Stimulated activated memory B cell treated with anti-CD40 and anti-IgM and Interleukin-4, amounts not matched to agents 10 μg/mL and 1 μg/mL and 100 μg/mL, for 72 hours (primary cell): ENCODE results near the gene WNT7B.

ENCODE experiments used
- ATAC-seq: fragments of 150-1000 bp; cut with Tn5 transposase; 2 replicates; pipeline ENCODE4 v1.10.0; 2021
- H3K27ac Mint-ChIP-seq: one replicate; pipeline ENCODE4 v1.8.0; 2022; ENCODE audit warnings: mild to moderate bottlenecking, mixed read lengths
- H3K27me3 Mint-ChIP-seq: one replicate; pipeline ENCODE4 v1.8.0; 2022; ENCODE audit warnings: mixed read lengths
- H3K36me3 Mint-ChIP-seq: one replicate; pipeline ENCODE4 v1.8.0; 2022; ENCODE audit warnings: mixed read lengths
- H3K4me1 Mint-ChIP-seq: one replicate; pipeline ENCODE4 v1.8.0; 2022; ENCODE audit warnings: mixed read lengths
- H3K4me3 Mint-ChIP-seq: one replicate; pipeline ENCODE4 v1.8.0; 2022; ENCODE audit warnings: mild to moderate bottlenecking, moderate library complexity, mixed read lengths
- H3K9me3 Mint-ChIP-seq: one replicate; pipeline ENCODE4 v1.8.0; 2022; ENCODE audit warnings: mixed read lengths

Gene WNT7B

DNA sequence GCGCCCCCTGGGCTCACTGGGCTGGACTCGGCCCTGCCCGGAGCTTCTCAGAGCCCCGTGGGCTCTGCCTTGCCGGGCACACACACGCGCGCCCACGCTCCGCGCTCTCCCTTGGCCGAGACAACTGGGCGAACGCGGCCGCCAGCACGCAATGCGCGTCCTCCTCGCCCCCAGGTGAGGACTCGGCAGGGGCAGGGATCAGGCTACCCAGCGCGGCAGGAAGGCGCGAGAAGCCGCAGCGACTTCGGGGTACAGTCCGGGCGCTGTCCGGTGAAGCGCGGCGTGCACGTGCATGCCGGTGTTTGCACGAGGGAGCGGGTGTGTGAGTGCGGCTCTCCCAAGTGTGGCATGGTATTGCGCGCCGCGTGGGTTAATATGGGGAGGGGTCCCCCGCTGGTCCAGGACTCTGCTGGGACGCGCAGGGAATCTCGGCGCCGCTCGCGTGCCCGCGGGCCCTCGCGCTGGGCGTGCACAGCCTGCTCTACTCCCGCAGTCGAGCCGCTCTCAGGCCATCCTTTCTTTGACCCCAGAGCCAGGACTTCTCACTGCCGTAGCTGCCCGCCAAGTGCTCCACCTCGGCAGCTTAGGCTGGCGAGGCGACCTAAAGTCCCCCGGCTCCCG, 5.4 kb downstream of the WNT7B start:
- Mint-ChIP-seq H3K4me3 (no peak overlapping the region), H3K36me3 (no peaks in the 10 kb centered on the region), H3K27me3 (peaks cover 79% of the 10 kb centered on the region), H3K27ac (no peak overlapping the region), H3K9me3 (no peaks in the 10 kb centered on the region), H3K4me1 (peaks cover 19% of the 10 kb centered on the region)
- no peak for ATAC-seq

DNA sequence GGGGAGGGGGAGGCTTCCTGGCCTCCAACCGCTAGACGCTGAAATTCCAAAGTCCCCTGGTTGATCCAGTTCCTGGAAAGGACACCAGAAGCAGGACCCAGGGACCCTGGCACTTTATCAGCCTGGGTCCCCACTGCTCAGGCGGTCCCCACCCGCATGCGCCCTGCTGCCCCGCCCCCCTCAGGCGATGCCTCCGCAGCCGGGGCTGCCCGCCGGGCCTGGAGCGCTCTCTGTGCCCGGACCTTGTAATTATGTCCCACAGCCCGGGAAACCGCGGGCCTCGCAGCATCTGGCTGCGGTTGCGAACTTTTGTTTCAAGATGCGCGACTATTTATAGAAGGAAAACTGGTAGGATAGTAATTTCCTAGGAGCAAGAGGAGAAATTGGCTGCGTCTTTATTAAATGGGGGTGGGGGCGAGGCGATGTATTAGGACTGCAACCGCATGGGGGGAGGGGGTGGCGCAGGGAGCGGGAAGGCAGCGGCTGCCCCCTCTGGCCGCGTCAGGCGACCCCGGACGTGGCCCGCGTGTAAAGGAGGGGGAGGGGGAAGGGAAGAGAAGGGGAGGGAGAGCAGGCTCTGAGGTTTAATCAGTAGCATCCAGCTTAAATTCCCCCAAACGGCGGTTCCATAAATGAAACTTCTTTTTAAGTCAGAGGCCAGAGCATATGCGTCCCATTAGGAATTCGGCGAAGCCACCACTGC, 6.1 kb downstream of the WNT7B start:
- ATAC-seq = no peak
- no peak overlapping the region for H3K27ac Mint-ChIP-seq
- H3K9me3 Mint-ChIP-seq = no peaks in the 10 kb centered on the region
- peaks cover 85% of the 10 kb centered on the region for H3K27me3 Mint-ChIP-seq
- H3K4me3 Mint-ChIP-seq = peak overlapping the region; percentile 56
- H3K36me3 Mint-ChIP-seq = no peaks in the 10 kb centered on the region
- peaks cover 19% of the 10 kb centered on the region for H3K4me1 Mint-ChIP-seq

DNA sequence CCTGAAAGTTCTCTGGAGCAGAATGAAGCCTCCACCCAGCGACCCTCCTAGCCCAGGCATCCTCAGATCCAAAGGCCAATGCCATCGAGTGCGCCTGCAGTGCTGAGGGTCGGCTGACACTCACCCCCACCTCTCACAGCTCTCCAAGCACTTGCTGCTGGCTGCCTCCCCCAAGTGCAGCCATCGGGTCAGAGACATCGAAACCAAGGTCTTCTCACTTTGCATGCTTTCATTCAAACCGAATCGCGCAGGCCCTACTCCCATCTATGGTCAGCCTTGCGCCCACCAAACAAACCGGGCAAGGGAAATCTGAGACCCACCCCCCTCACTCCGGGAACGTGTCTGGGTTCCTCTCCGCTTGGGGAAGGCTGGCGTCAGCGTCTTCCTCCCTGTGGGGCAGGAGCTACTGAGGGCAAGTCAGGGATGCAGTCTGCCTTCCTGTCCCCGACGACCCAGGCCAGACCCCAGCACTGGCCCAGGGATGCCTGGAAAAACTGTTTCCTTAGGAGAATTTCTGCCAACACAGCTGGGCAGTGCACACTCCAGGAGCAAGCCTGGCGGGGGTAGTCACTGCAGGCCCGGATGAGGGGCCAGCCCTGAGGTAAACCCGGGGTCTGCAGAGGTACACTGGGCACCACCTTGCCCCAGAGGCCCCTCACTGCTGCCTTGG, 7.0 kb downstream of the WNT7B start:
- Mint-ChIP-seq H3K4me3 (no peak overlapping the region), H3K4me1 (peaks cover 19% of the 10 kb centered on the region), H3K27ac (no peak overlapping the region), H3K9me3 (no peaks in the 10 kb centered on the region), H3K36me3 (no peaks in the 10 kb centered on the region), H3K27me3 (peaks cover 89% of the 10 kb centered on the region)
- no peak for ATAC-seq

DNA sequence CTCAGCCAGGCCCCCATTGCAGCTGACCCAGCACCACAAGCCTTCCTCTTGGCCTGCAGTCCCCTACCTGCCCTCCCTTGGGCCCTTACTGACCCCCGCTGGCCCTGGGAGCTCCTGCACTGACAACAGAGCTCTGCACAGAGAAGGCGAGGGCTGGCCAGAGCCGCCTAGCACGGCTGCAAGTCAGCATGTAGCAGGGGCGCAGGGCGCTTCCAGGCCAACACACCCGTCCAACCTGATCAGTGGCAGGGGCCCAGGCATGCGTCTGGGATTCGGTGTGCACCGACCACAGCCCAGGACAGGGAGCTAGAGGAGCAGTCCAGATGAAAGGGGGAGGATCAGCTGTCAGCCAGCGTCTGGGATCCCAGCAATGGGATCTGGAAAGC, 7.6 kb downstream of the WNT7B start:
- H3K27me3 Mint-ChIP-seq = peaks cover 89% of the 10 kb centered on the region
- H3K4me3 Mint-ChIP-seq = no peak overlapping the region
- no peaks in the 10 kb centered on the region for H3K36me3 Mint-ChIP-seq
- no peak overlapping the region for H3K27ac Mint-ChIP-seq
- peaks cover 18% of the 10 kb centered on the region for H3K4me1 Mint-ChIP-seq
- no peak for ATAC-seq
- H3K9me3 Mint-ChIP-seq = no peaks in the 10 kb centered on the region

DNA sequence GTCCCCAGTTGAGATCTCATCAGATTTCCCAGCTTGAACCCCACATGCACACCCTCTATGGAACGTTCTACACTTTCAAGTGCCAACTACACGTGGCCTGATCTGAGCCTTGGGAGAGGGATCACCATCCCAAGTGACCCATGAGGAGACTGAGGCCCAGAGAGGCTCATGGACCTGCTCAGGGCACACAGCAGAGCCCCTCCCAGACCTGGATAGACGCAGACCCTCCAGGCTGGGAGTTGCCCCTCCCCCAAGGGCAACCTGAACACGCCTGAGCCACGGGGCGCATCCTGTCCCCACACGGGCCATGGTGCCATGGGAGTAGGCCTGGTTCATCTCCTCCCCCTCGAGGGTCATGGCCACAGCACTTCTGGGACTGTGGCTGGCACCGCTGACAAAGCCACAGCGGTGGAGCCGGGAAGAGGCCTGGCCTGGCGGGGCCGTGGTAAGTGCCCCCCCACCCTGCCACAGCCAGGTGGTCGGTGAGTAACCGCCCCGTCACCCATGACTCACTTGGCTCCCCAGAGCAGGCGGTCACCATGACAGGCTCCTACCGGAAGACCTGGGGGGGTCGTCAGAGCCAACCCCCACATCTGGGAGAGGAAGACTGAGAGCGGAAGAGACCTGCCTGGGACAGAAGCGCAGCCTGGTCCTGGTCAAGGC, 8.1 kb downstream of the WNT7B start:
- H3K9me3 Mint-ChIP-seq = no peaks in the 10 kb centered on the region
- peaks cover 89% of the 10 kb centered on the region for H3K27me3 Mint-ChIP-seq
- no peak overlapping the region for H3K27ac Mint-ChIP-seq
- ATAC-seq = no peak
- no peak overlapping the region for H3K4me3 Mint-ChIP-seq
- H3K36me3 Mint-ChIP-seq = no peaks in the 10 kb centered on the region
- peaks cover 18% of the 10 kb centered on the region for H3K4me1 Mint-ChIP-seq

DNA sequence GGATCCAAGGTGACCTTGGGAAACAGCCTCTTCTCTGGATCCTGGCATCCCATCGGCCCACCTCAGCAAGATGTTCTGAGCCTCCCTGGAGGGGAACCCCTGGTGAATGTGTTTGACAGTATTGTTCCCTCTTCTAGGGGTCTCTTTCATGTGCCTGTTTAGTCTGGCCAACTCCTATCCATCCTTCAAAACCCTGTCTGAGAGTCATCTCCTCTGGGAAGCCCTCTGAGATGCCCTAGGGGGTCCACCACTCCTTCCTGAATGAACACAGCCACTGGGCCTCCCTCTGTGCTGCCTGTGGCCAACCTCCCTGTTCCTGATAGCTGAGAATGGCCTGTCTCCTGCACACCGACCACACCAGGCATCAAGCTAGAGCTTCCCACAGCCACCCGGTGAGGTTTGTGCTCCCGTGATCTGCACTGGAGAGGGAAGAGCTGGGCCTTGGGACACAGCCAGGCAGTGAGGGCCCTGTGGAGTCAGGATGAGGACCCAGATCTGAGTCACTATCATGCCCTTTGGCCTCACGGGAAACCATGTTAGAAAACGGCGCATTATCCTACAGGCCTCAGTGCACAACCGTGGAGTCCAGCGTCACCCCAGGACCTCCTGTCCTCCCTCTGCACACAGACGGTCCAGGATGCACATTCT, 8.8 kb downstream of the WNT7B start:
- H3K4me3 Mint-ChIP-seq = no peak overlapping the region
- H3K27me3 Mint-ChIP-seq = peaks cover 89% of the 10 kb centered on the region
- no peaks in the 10 kb centered on the region for H3K36me3 Mint-ChIP-seq
- peaks cover 18% of the 10 kb centered on the region for H3K4me1 Mint-ChIP-seq
- H3K9me3 Mint-ChIP-seq = no peaks in the 10 kb centered on the region
- no peak for ATAC-seq
- no peak overlapping the region for H3K27ac Mint-ChIP-seq

DNA sequence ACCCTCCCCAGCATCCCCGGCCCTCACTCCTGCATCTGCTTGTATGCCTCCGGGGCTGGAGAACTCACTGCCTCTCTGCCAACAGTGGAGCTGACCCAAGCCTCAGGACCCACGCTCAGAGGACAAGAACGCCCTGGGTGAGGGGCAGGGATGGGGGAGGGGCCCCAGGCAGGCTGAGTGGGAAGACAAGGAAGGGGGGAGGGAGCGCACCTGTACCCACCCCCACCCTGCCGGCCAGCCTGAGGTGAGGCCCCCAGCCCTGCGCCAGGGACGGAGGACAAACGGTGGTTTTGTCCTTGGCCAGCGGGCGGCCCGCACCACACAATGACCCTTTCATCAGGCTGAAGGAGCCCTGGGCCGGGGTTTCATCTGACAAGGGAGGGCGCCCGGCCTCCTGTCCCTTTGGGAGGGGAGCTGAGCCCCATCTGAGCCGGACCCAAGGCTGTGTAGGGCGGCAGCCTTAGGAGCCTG, 10.0 kb downstream of the WNT7B start:
- no peak overlapping the region for H3K4me3 Mint-ChIP-seq
- H3K4me1 Mint-ChIP-seq = peaks cover 18% of the 10 kb centered on the region
- no peaks in the 10 kb centered on the region for H3K36me3 Mint-ChIP-seq
- H3K27me3 Mint-ChIP-seq = peaks cover 93% of the 10 kb centered on the region
- ATAC-seq = no peak
- H3K9me3 Mint-ChIP-seq = no peaks in the 10 kb centered on the region
- no peak overlapping the region for H3K27ac Mint-ChIP-seq

DNA sequence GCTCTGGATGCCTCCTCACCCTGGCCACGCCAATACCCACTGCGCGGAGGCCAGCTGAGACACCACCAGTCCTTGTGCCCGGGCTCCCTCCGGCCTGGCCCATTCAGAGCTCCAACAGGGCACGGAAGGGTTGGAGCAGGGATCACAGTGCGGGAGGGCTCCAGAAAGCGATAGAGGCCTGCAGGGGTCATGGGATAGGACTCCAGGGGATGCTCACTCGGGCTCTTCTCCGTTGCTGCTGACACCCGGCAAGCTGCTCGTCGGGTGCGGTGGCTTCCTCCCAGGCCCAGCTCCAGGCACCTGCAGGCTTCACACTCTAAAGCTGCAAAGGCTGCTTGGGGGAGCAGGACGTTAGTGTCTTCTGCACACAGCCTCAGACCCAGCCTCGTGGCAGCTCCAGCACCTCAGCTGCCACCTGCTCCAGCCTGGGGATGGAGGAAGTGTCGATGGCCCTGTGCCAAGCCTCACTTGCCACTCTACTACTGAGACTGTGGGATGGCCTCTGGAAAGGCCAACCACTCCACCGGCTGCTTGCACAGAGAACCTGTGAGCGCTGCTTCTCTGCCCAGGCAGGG, 10.6 kb downstream of the WNT7B start:
- Mint-ChIP-seq H3K4me3 (no peak overlapping the region), H3K27ac (no peak overlapping the region), H3K4me1 (peaks cover 18% of the 10 kb centered on the region), H3K27me3 (peaks cover 93% of the 10 kb centered on the region), H3K9me3 (no peaks in the 10 kb centered on the region), H3K36me3 (no peaks in the 10 kb centered on the region)
- ATAC-seq = no peak

DNA sequence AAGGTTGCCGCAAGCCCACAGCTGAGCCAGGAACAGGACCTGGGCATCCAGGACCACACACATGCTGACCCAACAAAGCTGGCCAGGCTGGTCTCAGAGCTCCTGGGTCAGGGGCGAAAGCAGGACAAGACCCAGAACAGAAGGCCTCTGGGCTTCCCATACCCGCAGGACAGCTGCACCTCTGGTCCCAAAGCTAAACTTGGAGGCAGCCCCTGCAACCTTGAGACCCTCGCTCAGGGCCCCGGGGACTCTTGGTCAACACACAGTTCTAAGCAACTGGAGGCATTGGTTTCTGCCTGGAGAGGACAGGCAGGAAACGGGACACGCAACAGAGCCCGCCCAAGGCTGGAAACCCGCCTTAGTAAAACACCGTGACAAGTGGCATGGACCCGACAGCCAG, 11.4 kb downstream of the WNT7B start:
- H3K9me3 Mint-ChIP-seq = no peaks in the 10 kb centered on the region
- no peak for ATAC-seq
- no peaks in the 10 kb centered on the region for H3K36me3 Mint-ChIP-seq
- H3K27me3 Mint-ChIP-seq = peaks cover 90% of the 10 kb centered on the region
- H3K4me3 Mint-ChIP-seq = no peak overlapping the region
- no peak overlapping the region for H3K27ac Mint-ChIP-seq
- peaks cover 11% of the 10 kb centered on the region for H3K4me1 Mint-ChIP-seq

DNA sequence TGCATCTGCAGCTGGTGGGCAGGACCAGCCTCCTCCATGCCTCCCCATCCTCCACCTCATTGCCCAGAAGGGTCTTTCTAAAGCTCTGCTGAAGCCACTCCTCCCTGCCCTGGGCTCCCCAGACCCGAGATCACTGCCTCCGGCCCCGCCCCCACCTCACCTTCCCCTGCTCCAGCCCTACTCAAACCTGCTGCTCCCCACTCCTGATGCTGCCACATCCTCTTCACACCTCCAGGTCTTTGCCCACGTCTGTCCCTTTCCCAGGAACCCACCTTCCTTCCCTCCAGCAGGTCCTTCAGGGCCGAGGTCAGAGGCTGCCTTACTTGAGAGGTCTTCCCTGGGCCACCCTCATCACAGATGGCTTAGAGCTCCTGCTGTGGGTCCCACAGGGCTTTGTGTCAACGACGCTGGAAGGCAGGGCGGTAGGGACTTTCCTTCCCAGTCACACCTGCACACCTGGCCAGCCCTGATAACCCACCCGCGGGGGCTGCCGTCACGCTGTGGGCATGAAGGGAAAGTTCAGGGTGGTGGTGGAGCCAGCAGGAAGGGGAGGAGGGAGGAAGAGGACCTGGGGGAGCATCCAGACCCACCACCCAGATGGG, 11.9 kb downstream of the WNT7B start:
- H3K9me3 Mint-ChIP-seq = no peaks in the 10 kb centered on the region
- no peaks in the 10 kb centered on the region for H3K36me3 Mint-ChIP-seq

DNA sequence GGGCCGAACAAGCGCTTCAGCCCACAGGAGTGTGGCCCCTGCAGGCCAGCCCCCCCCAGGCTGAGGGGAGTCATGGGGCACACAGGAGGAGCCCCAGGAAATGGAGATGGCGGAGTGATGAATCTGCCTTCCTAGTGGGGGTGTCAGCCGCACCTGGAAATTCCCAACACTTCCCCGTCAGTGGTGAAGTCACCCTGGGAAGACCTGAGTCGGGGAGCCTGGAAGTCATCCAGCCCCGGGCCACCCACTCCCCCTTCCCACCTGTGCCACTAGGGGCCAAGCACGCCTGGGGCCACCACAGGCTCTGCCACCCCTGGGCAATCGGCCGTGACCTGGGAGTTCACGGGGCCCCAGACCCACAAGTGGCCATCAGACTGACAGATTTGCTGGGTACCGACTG, 12.6 kb downstream of the WNT7B start:
- no peak overlapping the region for H3K4me3 Mint-ChIP-seq
- H3K9me3 Mint-ChIP-seq = no peaks in the 10 kb centered on the region
- ATAC-seq = no peak
- H3K36me3 Mint-ChIP-seq = no peaks in the 10 kb centered on the region
- H3K27me3 Mint-ChIP-seq = peaks cover 90% of the 10 kb centered on the region
- peaks cover 9% of the 10 kb centered on the region for H3K4me1 Mint-ChIP-seq
- H3K27ac Mint-ChIP-seq = no peak overlapping the region

More for the DNA sequence above, 11.9 kb downstream of the WNT7B start:
- Mint-ChIP-seq H3K27me3 (peaks cover 90% of the 10 kb centered on the region), H3K4me1 (peaks cover 9% of the 10 kb centered on the region), H3K27ac (no peak overlapping the region), H3K4me3 (no peak overlapping the region)
- ATAC-seq = no peak

DNA sequence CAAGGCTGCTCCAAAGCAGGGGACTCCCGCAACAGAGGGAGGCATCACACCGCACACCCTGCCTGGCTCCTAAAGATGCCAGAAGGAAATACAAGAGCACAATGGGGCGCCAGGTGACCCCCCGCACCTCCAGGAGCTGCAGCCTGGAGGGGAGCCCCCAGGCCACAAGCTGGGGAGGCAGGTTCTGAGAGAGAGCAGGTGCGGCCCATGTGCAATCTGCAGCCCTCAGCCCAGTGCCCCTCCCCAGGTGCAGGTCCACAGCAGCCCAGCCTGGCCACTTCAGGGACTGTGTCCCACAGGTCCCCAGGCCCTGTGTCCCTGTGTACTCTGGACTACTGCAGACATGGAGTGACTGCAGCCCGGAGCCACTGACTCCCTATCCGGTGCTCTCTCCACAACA, 13.1 kb downstream of the WNT7B start:
- peaks cover 90% of the 10 kb centered on the region for H3K27me3 Mint-ChIP-seq
- no peaks in the 10 kb centered on the region for H3K9me3 Mint-ChIP-seq
- H3K4me3 Mint-ChIP-seq = no peak overlapping the region
- no peak for ATAC-seq
- H3K27ac Mint-ChIP-seq = no peak overlapping the region
- H3K36me3 Mint-ChIP-seq = no peaks in the 10 kb centered on the region
- peaks cover 9% of the 10 kb centered on the region for H3K4me1 Mint-ChIP-seq

DNA sequence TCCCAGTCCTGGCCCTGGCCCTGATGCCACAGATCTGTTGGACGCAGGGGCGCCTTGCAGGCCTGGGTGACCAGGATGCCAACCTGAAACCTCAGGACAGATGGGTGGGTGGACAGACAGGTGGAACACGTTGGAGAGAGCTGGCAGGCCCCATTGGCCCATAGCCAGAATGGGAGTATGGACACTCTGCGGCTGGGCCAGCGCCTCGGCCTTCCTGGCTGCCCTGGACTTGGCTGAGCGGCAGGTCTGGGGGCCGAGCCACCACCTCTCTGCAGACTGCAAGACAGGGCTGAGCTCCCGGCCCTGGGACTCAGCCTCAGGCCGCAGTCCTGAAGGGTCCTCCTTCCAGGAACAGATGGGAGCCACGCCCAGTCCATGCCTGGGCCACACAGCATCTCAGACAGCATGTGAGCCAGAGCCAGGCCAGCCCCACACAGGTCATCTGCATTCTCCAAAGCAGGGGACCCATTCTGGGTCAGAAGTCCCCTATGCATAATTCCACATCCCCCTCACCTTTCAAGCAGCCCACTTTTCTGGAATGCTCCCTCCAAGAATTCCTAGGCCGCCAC, 14.1 kb downstream of the WNT7B start:
- no peaks in the 10 kb centered on the region for H3K9me3 Mint-ChIP-seq
- H3K27me3 Mint-ChIP-seq = peaks cover 90% of the 10 kb centered on the region
- H3K4me1 Mint-ChIP-seq = peaks cover 9% of the 10 kb centered on the region
- H3K36me3 Mint-ChIP-seq = no peaks in the 10 kb centered on the region
- no peak overlapping the region for H3K4me3 Mint-ChIP-seq
- no peak overlapping the region for H3K27ac Mint-ChIP-seq
- ATAC-seq = no peak

DNA sequence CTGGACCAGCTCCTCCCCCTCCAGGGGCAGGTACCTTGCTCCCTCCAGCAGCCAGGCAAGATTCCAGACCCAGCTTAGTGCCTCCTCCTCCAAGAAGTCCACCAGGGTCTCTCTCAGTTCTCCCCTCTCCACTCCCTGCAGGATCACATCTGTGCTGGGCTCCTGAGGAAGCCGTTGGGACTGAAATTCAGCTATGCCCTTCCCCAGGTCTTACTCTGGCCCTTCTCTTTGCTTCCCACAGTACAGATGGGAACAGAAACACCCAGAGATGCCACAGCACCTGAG, 14.6 kb downstream of the WNT7B start:
- no peak overlapping the region for H3K4me3 Mint-ChIP-seq
- H3K9me3 Mint-ChIP-seq = no peaks in the 10 kb centered on the region
- no peak for ATAC-seq
- H3K27ac Mint-ChIP-seq = no peak overlapping the region
- no peaks in the 10 kb centered on the region for H3K36me3 Mint-ChIP-seq
- H3K4me1 Mint-ChIP-seq = peaks cover 9% of the 10 kb centered on the region
- peaks cover 90% of the 10 kb centered on the region for H3K27me3 Mint-ChIP-seq
